H1 (cell line): ENCODE results near the gene NCF4. TPM values are rescaled to one million over a fixed set of nuclear protein-coding genes. Genes with fewer than 3 reads are reported as not detected.

Source experiments
- CTCF ChIA-PET: fragments of 300-600 bp; sonication (Branson Sonifier 250); formaldehyde crosslinking; loops from one replicate; lab custom pipeline; 2021; ENCODE audit not compliant: partially characterized antibody; lab: Charles Lee
- POLR2A ChIA-PET: fragments of 300-600 bp; sonication (Branson Sonifier 250); formaldehyde crosslinking; loops from one replicate; lab custom pipeline; 2021; ENCODE audit warnings: inconsistent platforms; ENCODE audit not compliant: partially characterized antibody; lab: Charles Lee
- DNase-seq, 2 experiments: peaks; one replicate each; pipeline versions ENCODE4 v3.0.0 to v3.0.0-alpha.2; 2010 to 2022; ENCODE audit warnings: low spot score in 2 of 2, low read depth in 1 of 2, mixed read lengths in 1 of 2
- FAIRE-seq: peaks from 2 replicates; lab custom pipeline; 2011; peaks lifted over from hg19 to GRCh38; lab: Jason Lieb, UNC
- H2AFZ ChIP-seq: 2 replicates; pipeline ENCODE4 v1.8.1; 2012; ENCODE audit warnings: low read length, inconsistent platforms
- H2AK5ac ChIP-seq: 2 replicates; pipeline ENCODE4 v1.6.1; 2013; ENCODE audit warnings: low read depth, low read length
- H2BK120ac ChIP-seq: replicated peaks from 2 replicates; pipeline ENCODE3; 2013; ENCODE audit warnings: low read depth, low read length, inconsistent platforms
- H2BK12ac ChIP-seq: 2 replicates; pipeline ENCODE4 v1.6.1; 2013; ENCODE audit warnings: low read depth, low read length
- H2BK15ac ChIP-seq: 2 replicates; pipeline ENCODE4 v1.6.1; 2013; ENCODE audit warnings: low read length
- H2BK20ac ChIP-seq: 2 replicates; pipeline ENCODE4 v1.6.1; 2013; ENCODE audit warnings: low read length
- H2BK5ac ChIP-seq: 2 replicates; pipeline ENCODE4 v1.6.1; 2013; ENCODE audit warnings: low read depth, low read length
- H3K14ac ChIP-seq: 2 replicates; pipeline ENCODE4 v1.6.1; 2013; ENCODE audit warnings: inconsistent platforms; ENCODE audit not compliant: insufficient read length
- H3K18ac ChIP-seq: 2 replicates; pipeline ENCODE4 v1.6.1; 2013; ENCODE audit warnings: low read length; ENCODE audit errors: extremely low read depth
- H3K23ac ChIP-seq: 2 replicates; pipeline ENCODE4 v1.6.1; 2013; ENCODE audit warnings: inconsistent platforms; ENCODE audit not compliant: insufficient read length
- H3K23me2 ChIP-seq: 2 replicates; pipeline ENCODE4 v1.6.1; 2013; ENCODE audit warnings: low read depth, low read length
- H3K27ac ChIP-seq: 2 replicates; pipeline ENCODE4 v1.6.1; 2011; ENCODE audit warnings: low read depth, low read length, inconsistent platforms
- H3K27me3 ChIP-seq, 4 experiments: replicated peaks in 1 of 4; 1 replicate in 1 of 4; 2 replicates in 3 of 4; pipeline versions ENCODE4 v1.6.1 to v1.8.1; 2011 to 2013; ENCODE audit warnings: low read length in 3 of 4, mild to moderate bottlenecking in 3 of 4, inconsistent platforms in 2 of 4, mixed read lengths in 2 of 4, moderate library complexity in 1 of 4; ENCODE audit not compliant: control insufficient read depth in 3 of 4, insufficient read depth in 3 of 4; ENCODE audit errors: extremely low read depth in 1 of 4
- H3K36me3 ChIP-seq, 4 experiments: 2 replicates each; pipeline versions ENCODE4 v1.6.1 to v1.8.1; 2011 to 2013; ENCODE audit warnings: mild to moderate bottlenecking in 4 of 4, low read length in 3 of 4, moderate library complexity in 2 of 4, control low read depth in 1 of 4, inconsistent platforms in 1 of 4; ENCODE audit not compliant: insufficient read depth in 4 of 4, control insufficient read depth in 2 of 4
- H3K4ac ChIP-seq: replicated peaks from 2 replicates; pipeline ENCODE3; 2013; ENCODE audit warnings: low read length, low read depth, mixed read lengths, inconsistent platforms; ENCODE audit not compliant: insufficient read length
- H3K4me1 ChIP-seq, 4 experiments: replicated peaks in 1 of 4; 1 replicate in 1 of 4; 2 replicates in 3 of 4; pipeline versions ENCODE4 v1.6.1 to v1.8.1; 2011 to 2013; ENCODE audit warnings: low read length in 3 of 4, inconsistent platforms in 2 of 4, mixed read lengths in 1 of 4; ENCODE audit not compliant: insufficient read depth in 4 of 4, control insufficient read depth in 3 of 4
- H3K4me2 ChIP-seq, 2 experiments: 2 replicates each; pipeline versions ENCODE4 v1.6.1 to v1.8.1; 2011 to 2013; ENCODE audit warnings: low read depth in 2 of 2, low read length in 2 of 2, control low read depth in 1 of 2, inconsistent platforms in 1 of 2, mild to moderate bottlenecking in 1 of 2; ENCODE audit not compliant: insufficient read depth in 1 of 2
- H3K4me3 ChIP-seq, 4 experiments: fragments of 200-600, 300-600 bp in 1 of 4; sonication (generic), shearing (Covaris generic), sonication (Bioruptor Twin) in 1 of 4; 2 replicates each; pipeline versions ENCODE4 v1.5.1 to v1.8.1; 2011 to 2016; ENCODE audit warnings: low read length in 4 of 4, low read depth in 3 of 4, control low read depth in 2 of 4, inconsistent platforms in 2 of 4, mild to moderate bottlenecking in 2 of 4, mixed read lengths in 1 of 4, moderate library complexity in 1 of 4; ENCODE audit not compliant: insufficient read depth in 2 of 4; ENCODE audit errors: extremely low read depth in 1 of 4
- H3K56ac ChIP-seq: replicated peaks from 2 replicates; pipeline ENCODE3; 2013; ENCODE audit warnings: low read depth, mild to moderate bottlenecking, mixed read lengths, low read length, inconsistent platforms; ENCODE audit not compliant: insufficient read length
- H3K79me1 ChIP-seq: 2 replicates; pipeline ENCODE4 v1.6.1; 2013; ENCODE audit warnings: low read depth, low read length, control low read depth
- H3K79me2 ChIP-seq, 2 experiments: 2 replicates each; pipeline versions ENCODE4 v1.6.1 to v1.8.1; 2012 to 2013; ENCODE audit warnings: low read length in 2 of 2, mild to moderate bottlenecking in 2 of 2, inconsistent platforms in 1 of 2; ENCODE audit not compliant: insufficient read depth in 2 of 2, control insufficient read depth in 1 of 2
- H3K9ac ChIP-seq, 4 experiments: replicated peaks in 1 of 4; 1 replicate in 1 of 4; 2 replicates in 3 of 4; pipeline versions ENCODE4 v1.6.1 to v1.8.1; 2011 to 2013; ENCODE audit warnings: low read depth in 3 of 4, low read length in 3 of 4, control low read depth in 2 of 4, mild to moderate bottlenecking in 2 of 4, moderate library complexity in 2 of 4, inconsistent platforms in 1 of 4; ENCODE audit errors: extremely low read depth in 1 of 4
- H3K9me3 ChIP-seq, 2 experiments: 2 replicates each; pipeline versions ENCODE4 v1.6.1 to v1.8.1; 2012 to 2013; ENCODE audit warnings: mild to moderate bottlenecking in 2 of 2, moderate library complexity in 2 of 2, control low read depth in 1 of 2, inconsistent platforms in 1 of 2, low read depth in 1 of 2, low read length in 1 of 2, mixed read lengths in 1 of 2; ENCODE audit not compliant: insufficient read depth in 2 of 2
- H4K20me1 ChIP-seq, 2 experiments: replicated peaks in 1 of 2; 2 replicates each; pipeline versions ENCODE3 to v1.8.1; 2011 to 2013; ENCODE audit warnings: inconsistent platforms in 2 of 2, low read length in 2 of 2, mild to moderate bottlenecking in 1 of 2; ENCODE audit not compliant: insufficient read depth in 2 of 2, control insufficient read depth in 1 of 2
- H4K5ac ChIP-seq: 2 replicates; pipeline ENCODE4 v1.6.1; 2013; ENCODE audit warnings: low read length, low read depth, mixed read lengths, inconsistent platforms; ENCODE audit not compliant: insufficient read length
- H4K8ac ChIP-seq: 2 replicates; pipeline ENCODE4 v1.8.0; 2013; ENCODE audit warnings: mild to moderate bottlenecking, moderate library complexity, low read length, inconsistent platforms; ENCODE audit not compliant: insufficient read depth; ENCODE audit errors: extremely low read depth
- H4K91ac ChIP-seq: replicated peaks from 2 replicates; pipeline ENCODE3; 2013; ENCODE audit warnings: low read length, mixed read lengths, inconsistent platforms; ENCODE audit not compliant: insufficient read length
- CHD1 ChIP-seq: IDR thresholded peaks from 2 replicates; pipeline ENCODE4 v1.6.1; 2012; ENCODE audit warnings: low read depth, low read length, improper control_type of control experiment
- EZH2 ChIP-seq: fragments of 200-600 bp; sonication (generic); IDR thresholded peaks from 2 replicates; pipeline ENCODE4 v1.7.1; 2012; ENCODE audit warnings: low read depth, mild to moderate bottlenecking, moderate library complexity, low read length, inconsistent platforms; ENCODE audit not compliant: severe bottlenecking
- polyA plus RNA-seq, 7 experiments: library from polyadenylated mRNA; depleted of rRNA in 3 of 7; stranded (reverse) in 5 of 7; unstranded in 2 of 7; fragments of >200 nt in 5 of 7; fragments of 200-250 nt in 2 of 7; gene quantifications; 1 replicate in 5 of 7; 2 replicates in 1 of 7; 4 replicates in 1 of 7; pipeline versions ENCODE4 v1.2.1 to v1.2.3, GENCODE V29; 2011 to 2013; ENCODE audit warnings: missing spikeins in 2 of 7, mixed read lengths in 2 of 7
- total RNA-seq: library from RNA; stranded (reverse); fragmentation: NEBNext Ultra II Directional; extraction: Animal tissue kit (Norgen Biotek cat#: 25700); gene quantifications from 2 replicates; pipeline ENCODE4 v1.2.1, GENCODE V29; 2021
- TF ChIP-seq, protein P1 (sequence below): IDR thresholded peaks from 2 replicates; pipeline ENCODE4 v1.6.1; 2012; ENCODE audit warnings: low read length, inconsistent platforms

Gene NCF4
- total and polyA plus RNA-seq, 2 of the 8 experiments (the other 6 are each of a cell fraction or from before 2014, with no cell fraction given) = 0.20 TPM; not detected in 1

DNA sequence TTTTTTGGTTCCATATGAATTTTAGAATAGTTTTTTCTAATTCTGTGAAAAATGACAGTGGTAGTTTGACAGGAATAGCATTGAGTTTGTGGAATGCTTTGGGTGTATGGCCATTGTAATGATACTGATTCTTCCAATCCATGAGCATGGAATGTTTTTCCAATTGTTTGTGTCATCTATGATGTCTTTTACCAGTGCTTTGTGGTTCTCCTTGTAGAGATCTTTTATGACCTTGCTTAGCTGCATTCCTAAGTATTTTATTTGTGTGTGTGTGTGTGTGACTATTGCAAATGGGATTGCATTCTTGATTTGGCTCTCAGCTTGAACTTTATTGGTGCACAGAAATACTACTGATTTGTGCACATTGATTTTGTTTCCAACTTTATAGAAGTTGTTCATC lies 49.7 kb downstream of the NCF4 start:
- Histone ChIP-seq H3K4ac (no peak overlapping the region), H4K20me1 (no peaks in the 10 kb centered on the region), H3K4me1 (peaks cover 4 to 15% (median 8%) of the 10 kb centered on the region in 4 experiments), H2AFZ (no peak overlapping the region), H3K4me3 (no peak overlapping the region), H2BK120ac (no peak overlapping the region), H2BK12ac (no peak overlapping the region), H4K91ac (no peak overlapping the region), H3K27me3 (peaks cover 10 to 48% (median 30%) of the 10 kb centered on the region in 4 experiments), H3K23ac (no peak overlapping the region), H3K14ac (no peak overlapping the region), H3K9me3 (no peaks in the 10 kb centered on the region), H3K4me2 (no peak overlapping the region), H3K18ac (no peak overlapping the region), H2BK20ac (no peak overlapping the region), H3K56ac (no peak overlapping the region), H3K79me1 (no peaks in the 10 kb centered on the region), H3K23me2 (no peaks in the 10 kb centered on the region), H3K27ac (no peak overlapping the region), H2BK5ac (no peak overlapping the region), H3K36me3 (no peaks in the 10 kb centered on the region), H4K8ac (no peak overlapping the region), H4K5ac (no peak overlapping the region), H2AK5ac (no peak overlapping the region), H3K9ac (no peak overlapping the region), H2BK15ac (no peak overlapping the region), H3K79me2 (no peaks in the 10 kb centered on the region)
- no peak for TF ChIP-seq EZH2
- TF ChIP-seq, protein P1, sequence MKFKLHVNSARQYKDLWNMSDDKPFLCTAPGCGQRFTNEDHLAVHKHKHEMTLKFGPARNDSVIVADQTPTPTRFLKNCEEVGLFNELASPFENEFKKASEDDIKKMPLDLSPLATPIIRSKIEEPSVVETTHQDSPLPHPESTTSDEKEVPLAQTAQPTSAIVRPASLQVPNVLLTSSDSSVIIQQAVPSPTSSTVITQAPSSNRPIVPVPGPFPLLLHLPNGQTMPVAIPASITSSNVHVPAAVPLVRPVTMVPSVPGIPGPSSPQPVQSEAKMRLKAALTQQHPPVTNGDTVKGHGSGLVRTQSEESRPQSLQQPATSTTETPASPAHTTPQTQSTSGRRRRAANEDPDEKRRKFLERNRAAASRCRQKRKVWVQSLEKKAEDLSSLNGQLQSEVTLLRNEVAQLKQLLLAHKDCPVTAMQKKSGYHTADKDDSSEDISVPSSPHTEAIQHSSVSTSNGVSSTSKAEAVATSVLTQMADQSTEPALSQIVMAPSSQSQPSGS = no peak
- no peak for TF ChIP-seq CHD1
- CTCF ChIA-PET = interaction anchor here (0.6 to 1.9 kb wide), 7 partner anchors 14 to 112 kb away, joined by 3 to 5 read pairs (median 3); no protein-coding TSS in a partner anchor
- POLR2A ChIA-PET = interaction anchor here (4.7 kb wide), 1 partner anchor 9 kb away, joined by 28 read pairs; no protein-coding TSS in a partner anchor
- no peak for FAIRE-seq
- no peak for DNase-seq
